ENCODE measurements around the gene IGFN1. TPM values are rescaled to one million over a fixed set of nuclear protein-coding genes. Genes with fewer than 3 reads are reported as not detected.

IGFN1 gene
- not detected in 2 replicates for total RNA-seq (2014; rRNA removed; shearing (Covaris generic))
- not detected in 2 replicates for polyA plus RNA-seq (2016; fragmentation: Nextera tagmentation; extraction: Ambion mirVana)
- long read RNA-seq = 0 reads

DNA sequence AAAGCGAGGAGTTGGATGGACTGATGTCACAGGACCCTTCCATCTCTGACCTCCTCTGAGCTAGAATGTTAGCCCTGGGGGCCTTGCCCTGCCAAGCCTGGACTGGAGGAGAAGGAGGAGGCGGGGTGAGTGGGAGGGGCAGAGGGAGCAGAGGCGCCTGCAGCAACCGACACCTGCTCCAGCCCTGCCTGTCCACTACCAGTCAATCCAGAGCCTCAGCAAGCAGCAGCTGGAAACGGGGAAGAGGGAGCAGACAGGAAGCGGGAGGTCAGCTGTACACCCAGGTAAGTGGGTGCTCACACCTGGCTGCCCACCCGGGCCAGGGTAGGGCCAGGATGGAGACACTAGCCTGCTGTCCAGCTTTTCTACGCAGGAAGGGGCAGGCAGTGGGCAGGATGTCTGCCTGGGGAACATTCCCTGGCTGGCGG lies at the start of gene IGFN1:
IGFN1 (plus strand) TSS at position 201 of the 428 bp plus-strand sequence. CDS start 2,470 bp downstream, outside the sequence.
- ATAC-seq = peak; percentile 96
- Histone ChIP-seq H3K27me3 (ENCODE audit: insufficient read depth) (no peaks in the 10 kb centered on the region), H3K36me3 (ENCODE audit: insufficient read depth) (no peaks in the 10 kb centered on the region), H3K27ac (ENCODE audit: low read depth) (no peak within 1 kb of the TSS), H3K4me1 (ENCODE audit: insufficient read depth) (peaks cover 6% of the 10 kb centered on the region; the same call in 1 of the 2 replicates), H3F3A (replicated peaks; ENCODE audit: low read depth) (no peaks in the 10 kb centered on the region), H3K4me2 (no peak within 1 kb of the TSS), H2AFZ (no peak within 1 kb of the TSS), H3K9me2 (ENCODE audit: insufficient read depth) (no peaks in the 10 kb centered on the region), H3K4me3 (no peak within 1 kb of the TSS), H4K20me1 (replicated peaks; ENCODE audit: insufficient read depth) (no peaks in the 10 kb centered on the region), H3K79me2 (replicated peaks; ENCODE audit: insufficient read depth) (no peaks in the 10 kb centered on the region)
- peaks cover 16% of the 10 kb centered on the region for H3K4me1 Mint-ChIP-seq
- H3K9me3 Mint-ChIP-seq = no peaks in the 10 kb centered on the region
- DNase-seq (ENCODE audit: low spot score) = peak; percentile 47
- H3K36me3 Mint-ChIP-seq (ENCODE audit: low read depth) = no peaks in the 10 kb centered on the region
- no peak within 1 kb of the TSS for H3K27ac Mint-ChIP-seq
- TF ChIP-seq JUNB (IDR thresholded peaks at IDR 0.05; ENCODE audit: unreplicated experiment) (no peak), ZNF114 (CRISPR knock-in tag; IDR thresholded peaks at IDR 0.05) (no peak), POLR2AphosphoS5 (IDR thresholded peaks at IDR 0.05; ENCODE audit: low read depth) (no peak), EZH2 (IDR thresholded peaks at IDR 0.05; ENCODE audit: low read depth, unreplicated experiment) (no peak), ZNF331 (CRISPR knock-in tag; IDR thresholded peaks at IDR 0.05; ENCODE audit: low read depth) (no peak)
- H3K4me3 Mint-ChIP-seq = no peak within 1 kb of the TSS; the same call in 2 of the 3 replicates
- H3K27me3 Mint-ChIP-seq (ENCODE audit: insufficient read depth, low read depth, poor library complexity) = peaks cover 10% of the 10 kb centered on the region

DNA sequence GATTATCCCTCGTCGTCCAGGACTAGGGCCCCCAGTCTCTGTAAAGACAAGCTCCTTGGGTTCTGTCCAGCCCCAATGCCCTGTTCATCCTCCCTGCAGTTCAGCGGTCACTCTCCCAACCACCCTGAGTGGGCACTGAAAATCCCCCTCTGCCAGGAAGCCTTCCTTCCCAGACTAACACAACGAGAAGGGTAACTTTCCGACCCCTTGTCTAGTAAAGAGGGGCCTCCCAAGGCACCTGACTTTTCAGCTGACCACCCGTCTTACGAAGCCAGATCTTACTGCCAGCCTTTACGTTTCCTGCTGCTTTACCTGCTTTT lies 49.7 kb upstream of the IGFN1 start:
- Mint-ChIP-seq H3K27me3 (ENCODE audit: insufficient read depth, low read depth, poor library complexity) (peaks cover 3% of the 10 kb centered on the region), H3K9me3 (no peaks in the 10 kb centered on the region), H3K27ac (no peak overlapping the region; the same call in 1 of the 2 replicates), H3K36me3 (ENCODE audit: low read depth) (peaks cover 74% of the 10 kb centered on the region), H3K4me1 (no peaks in the 10 kb centered on the region), H3K4me3 (no peak overlapping the region)
- H3K4me2 ChIP-seq = no peak overlapping the region
- no peaks in the 10 kb centered on the region for H3K4me1 ChIP-seq (ENCODE audit: insufficient read depth)
- H3K27ac ChIP-seq (ENCODE audit: low read depth) = no peak overlapping the region
- no peak overlapping the region for H3K4me3 ChIP-seq
- TF ChIP-seq, protein P1, sequence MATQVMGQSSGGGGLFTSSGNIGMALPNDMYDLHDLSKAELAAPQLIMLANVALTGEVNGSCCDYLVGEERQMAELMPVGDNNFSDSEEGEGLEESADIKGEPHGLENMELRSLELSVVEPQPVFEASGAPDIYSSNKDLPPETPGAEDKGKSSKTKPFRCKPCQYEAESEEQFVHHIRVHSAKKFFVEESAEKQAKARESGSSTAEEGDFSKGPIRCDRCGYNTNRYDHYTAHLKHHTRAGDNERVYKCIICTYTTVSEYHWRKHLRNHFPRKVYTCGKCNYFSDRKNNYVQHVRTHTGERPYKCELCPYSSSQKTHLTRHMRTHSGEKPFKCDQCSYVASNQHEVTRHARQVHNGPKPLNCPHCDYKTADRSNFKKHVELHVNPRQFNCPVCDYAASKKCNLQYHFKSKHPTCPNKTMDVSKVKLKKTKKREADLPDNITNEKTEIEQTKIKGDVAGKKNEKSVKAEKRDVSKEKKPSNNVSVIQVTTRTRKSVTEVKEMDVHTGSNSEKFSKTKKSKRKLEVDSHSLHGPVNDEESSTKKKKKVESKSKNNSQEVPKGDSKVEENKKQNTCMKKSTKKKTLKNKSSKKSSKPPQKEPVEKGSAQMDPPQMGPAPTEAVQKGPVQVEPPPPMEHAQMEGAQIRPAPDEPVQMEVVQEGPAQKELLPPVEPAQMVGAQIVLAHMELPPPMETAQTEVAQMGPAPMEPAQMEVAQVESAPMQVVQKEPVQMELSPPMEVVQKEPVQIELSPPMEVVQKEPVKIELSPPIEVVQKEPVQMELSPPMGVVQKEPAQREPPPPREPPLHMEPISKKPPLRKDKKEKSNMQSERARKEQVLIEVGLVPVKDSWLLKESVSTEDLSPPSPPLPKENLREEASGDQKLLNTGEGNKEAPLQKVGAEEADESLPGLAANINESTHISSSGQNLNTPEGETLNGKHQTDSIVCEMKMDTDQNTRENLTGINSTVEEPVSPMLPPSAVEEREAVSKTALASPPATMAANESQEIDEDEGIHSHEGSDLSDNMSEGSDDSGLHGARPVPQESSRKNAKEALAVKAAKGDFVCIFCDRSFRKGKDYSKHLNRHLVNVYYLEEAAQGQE (IDR thresholded peaks at IDR 0.05; ENCODE audit: unreplicated experiment) = no peak
- no peak for TF ChIP-seq JUNB (IDR thresholded peaks at IDR 0.05; ENCODE audit: unreplicated experiment)
- no peak for TF ChIP-seq ZNF331 (CRISPR knock-in tag; IDR thresholded peaks at IDR 0.05; ENCODE audit: low read depth)
- TF ChIP-seq STAT1 (IDR thresholded peaks at IDR 0.05; ENCODE audit: unreplicated experiment) = no peak
- TF ChIP-seq NANOG (IDR thresholded peaks at IDR 0.05; ENCODE audit: borderline replicate concordance) = no peak
- TF ChIP-seq EZH2 (IDR thresholded peaks at IDR 0.05; ENCODE audit: low read depth, unreplicated experiment) = no peak
- TF ChIP-seq, protein P2, sequence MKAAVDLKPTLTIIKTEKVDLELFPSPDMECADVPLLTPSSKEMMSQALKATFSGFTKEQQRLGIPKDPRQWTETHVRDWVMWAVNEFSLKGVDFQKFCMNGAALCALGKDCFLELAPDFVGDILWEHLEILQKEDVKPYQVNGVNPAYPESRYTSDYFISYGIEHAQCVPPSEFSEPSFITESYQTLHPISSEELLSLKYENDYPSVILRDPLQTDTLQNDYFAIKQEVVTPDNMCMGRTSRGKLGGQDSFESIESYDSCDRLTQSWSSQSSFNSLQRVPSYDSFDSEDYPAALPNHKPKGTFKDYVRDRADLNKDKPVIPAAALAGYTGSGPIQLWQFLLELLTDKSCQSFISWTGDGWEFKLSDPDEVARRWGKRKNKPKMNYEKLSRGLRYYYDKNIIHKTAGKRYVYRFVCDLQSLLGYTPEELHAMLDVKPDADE (IDR thresholded peaks at IDR 0.05) = no peak
- DNase-seq (ENCODE audit: low spot score) = no peak
- H3K36me3 ChIP-seq (ENCODE audit: insufficient read depth) = peaks cover 15% of the 10 kb centered on the region
- no peaks in the 10 kb centered on the region for H3F3A ChIP-seq (replicated peaks; ENCODE audit: low read depth)
- H3K79me2 ChIP-seq (replicated peaks; ENCODE audit: insufficient read depth) = no peaks in the 10 kb centered on the region
- H4K20me1 ChIP-seq (replicated peaks; ENCODE audit: insufficient read depth) = peaks cover 5% of the 10 kb centered on the region; the same call in 1 of the 2 replicates
- no peak overlapping the region for H2AFZ ChIP-seq
- no peak for ATAC-seq
- H3K9me2 ChIP-seq (ENCODE audit: insufficient read depth) = no peaks in the 10 kb centered on the region
- no peaks in the 10 kb centered on the region for H3K27me3 ChIP-seq (ENCODE audit: insufficient read depth)
